HG02885 (cell line): ENCODE measurements around the gene MTMR2.

Source experiments
- ATAC-seq: cut with Tn5 transposase; IDR thresholded peaks from one replicate; pipeline ENCODE4 v1.9.1; 2021; ENCODE audit warnings: mild to moderate bottlenecking; ENCODE audit not compliant: unreplicated experiment, poor library complexity

The MTMR2 gene

GRCh38 chr11:95923728-95924413 is at the start of gene MTMR2:
Gene MTMR2, minus strand, starts transcription at chr11:95924107. Its CDS starts 153 bp downstream, at chr11:95923954.
- ATAC-seq: peak; percentile 100

- no peak for ATAC-seq
These were observed 48.2 kb upstream of the MTMR2 start for GRCh38 chr11:95972060-95972459.

- ATAC-seq: no peak
These were observed 44.7 kb upstream of the MTMR2 start for GRCh38 chr11:95968585-95968984.

GRCh38 chr11:95964281-95964680 is 40.4 kb upstream of the MTMR2 start:
- ATAC-seq: no peak

GRCh38 chr11:95961758-95962157 is 37.9 kb upstream of the MTMR2 start:
- ATAC-seq: no peak

- no peak for ATAC-seq
These were observed 27.0 kb upstream of the MTMR2 start for GRCh38 chr11:95950905-95951304.

DNA sequence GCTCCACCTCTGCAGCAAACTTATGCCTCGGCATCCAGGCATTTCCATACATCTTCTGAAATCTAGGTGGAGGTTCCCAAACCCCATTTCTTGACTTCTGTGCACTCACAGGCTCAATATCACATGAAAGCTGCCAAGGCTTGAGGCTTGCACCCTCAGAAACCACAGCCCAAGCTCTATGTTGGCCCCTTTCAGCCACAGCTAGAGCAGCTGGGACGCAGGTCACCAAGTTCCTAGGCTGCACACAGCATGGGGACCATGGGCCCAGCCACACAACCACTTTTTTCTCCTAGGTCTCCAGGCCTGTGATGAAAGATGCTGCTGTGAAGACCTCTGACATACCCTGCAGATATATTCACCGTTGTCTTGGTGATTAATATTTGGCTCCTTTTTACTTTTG is 24.7 kb upstream of the MTMR2 start:
- no peak for ATAC-seq

DNA sequence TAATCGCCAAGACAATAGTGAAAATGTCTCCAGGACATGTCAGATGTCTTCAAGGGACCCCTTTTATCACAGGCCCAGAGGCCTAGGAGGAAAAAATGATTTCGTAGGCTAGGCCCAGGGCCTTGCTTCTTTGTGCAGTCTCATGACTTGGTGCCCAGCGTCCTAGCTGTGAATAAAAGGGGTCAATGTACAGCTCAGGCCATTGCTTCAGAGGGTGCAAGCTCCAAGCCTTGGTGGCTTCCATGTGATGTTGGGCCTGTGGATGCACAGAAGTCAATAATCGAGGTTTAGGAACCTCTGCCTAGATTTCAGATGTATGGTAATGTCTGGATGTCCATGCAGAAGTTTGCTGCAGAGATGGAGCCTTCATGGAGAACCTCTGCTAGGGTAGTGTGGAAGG is 20.7 kb upstream of the MTMR2 start:
- no peak for ATAC-seq

DNA sequence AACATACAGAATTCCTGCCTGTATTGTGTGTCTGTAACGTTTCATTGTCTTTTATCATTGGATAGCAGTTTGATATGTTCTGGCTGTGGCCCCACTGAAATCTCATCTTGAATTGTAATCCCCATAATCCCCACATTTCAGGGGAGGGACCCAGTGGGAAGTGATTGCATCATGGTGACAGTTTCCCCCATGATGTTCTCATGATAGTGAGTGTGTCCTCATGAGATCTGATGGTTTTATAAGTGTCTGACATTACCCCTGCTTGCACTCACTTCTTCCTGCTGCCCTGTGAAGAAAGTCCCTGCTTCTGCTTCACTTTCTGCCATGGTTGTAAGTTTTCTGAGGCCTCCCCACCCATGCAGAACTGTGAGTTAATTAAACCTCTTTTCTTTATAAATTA is 19.6 kb upstream of the MTMR2 start:
- ATAC-seq: no peak

DNA sequence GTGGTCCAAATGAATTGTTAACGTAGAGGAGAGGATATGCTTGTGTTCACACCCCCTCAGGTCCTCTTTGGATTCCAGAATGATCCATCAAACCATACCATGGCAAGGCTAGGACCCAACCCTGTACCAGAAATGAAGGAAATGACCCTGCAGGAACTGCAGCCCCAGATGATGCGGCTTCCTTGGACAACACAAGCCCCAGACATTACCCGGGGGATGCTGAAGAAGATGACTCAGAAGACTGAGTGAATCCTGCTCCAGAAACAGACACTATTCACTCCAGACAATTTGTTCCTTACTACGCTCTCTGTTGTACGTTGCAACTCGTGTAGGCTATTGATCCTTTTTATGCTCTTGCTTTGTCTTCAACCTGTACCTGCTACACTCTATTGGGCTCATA is 15.2 kb upstream of the MTMR2 start:
- ATAC-seq: no peak

DNA sequence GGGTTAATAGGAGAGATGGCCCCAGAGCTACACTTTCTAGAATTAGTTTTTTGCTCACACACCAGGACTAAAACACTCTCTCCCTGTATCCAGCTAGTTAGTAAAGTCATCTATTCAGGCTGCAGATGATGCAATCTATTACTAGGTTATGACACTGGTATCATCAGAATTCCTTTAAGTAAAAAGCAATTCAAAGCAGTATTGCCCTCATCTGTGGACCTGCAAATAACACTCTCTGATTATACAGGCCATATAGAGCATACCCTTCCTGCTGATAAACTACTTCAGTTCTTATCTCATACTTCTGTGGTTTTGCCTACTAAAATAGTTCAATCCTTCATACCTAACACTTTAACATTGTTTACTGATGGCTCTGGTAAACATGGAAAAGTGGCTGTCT is 13.5 kb upstream of the MTMR2 start:
- ATAC-seq: no peak

- no peak for ATAC-seq
These were observed 9.7 kb upstream of the MTMR2 start for GRCh38 chr11:95933594-95933993.

GRCh38 chr11:95931916-95932315 is 8.0 kb upstream of the MTMR2 start:
- no peak for ATAC-seq

DNA sequence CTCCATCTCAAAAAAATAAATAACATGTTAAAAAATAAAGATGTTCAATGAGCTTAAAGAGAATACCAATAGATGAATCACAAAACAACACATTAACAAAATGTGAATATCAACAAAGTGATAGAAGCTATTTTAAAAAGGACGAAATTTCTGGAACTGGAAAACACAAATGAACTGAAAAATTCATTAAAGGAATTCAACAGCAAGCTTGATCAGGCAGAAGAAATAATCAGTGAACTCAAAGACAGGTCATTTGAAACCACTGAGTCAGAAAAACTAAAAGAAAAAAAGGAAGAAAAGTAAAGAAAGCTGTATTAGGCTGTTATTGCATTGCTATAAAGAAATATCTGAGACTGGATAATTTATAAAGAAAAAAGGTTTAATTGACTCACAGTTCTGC is 7.0 kb upstream of the MTMR2 start:
- no peak for ATAC-seq

DNA sequence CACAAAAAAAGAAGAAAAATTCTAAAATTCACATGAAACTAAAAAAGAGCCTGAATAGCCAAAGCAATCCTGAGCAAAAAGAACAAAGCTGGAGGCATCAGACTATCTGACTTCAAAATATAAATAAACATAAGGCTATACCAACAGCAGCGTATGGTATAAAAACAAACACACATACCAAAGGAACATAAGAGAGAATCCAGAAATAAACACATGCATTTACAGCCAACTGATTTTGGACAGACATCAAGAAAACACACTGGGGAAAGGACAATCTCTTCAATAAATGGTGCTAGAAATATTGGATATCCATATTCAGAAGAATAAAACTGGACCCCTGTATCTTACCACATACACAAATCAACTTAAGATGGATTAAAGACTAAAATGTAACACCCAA is 2.8 kb upstream of the MTMR2 start:
- no peak for ATAC-seq

DNA sequence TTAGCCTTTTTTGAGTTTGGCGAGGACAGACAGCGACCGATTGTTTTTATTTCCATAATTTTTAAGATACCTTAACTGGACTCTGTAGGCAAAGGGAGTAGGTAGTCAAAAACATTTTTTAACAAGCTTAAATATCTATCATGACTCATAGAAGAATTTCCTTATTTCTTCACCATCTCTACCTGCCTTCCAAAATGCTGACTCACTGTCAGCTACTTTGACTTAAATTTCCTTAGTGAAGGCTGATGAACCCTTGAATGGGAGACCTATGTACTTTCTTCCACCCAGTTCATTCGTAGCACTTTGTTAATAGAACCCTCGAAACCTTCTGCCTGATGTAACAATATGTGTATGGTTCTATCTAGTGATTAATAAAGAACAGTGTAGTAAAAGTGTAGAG is 1.1 kb upstream of the MTMR2 start:
- no peak for ATAC-seq

GRCh38 chr11:95924414-95924760 is 480 bp upstream of the MTMR2 start:
- no peak for ATAC-seq

DNA sequence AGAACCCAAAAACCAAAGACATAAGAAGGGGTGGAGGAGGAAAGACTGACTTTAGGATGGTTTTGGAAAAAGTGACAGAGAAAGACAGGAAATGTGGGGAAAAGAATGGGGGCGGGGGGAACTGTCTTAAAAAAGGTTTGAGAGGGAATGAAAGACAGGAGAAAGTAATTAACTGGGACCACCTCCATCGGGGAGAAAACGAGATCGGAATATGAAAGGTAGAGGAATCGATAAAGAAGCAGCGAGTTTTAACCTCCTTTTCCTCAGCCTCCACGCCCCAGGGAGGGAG is 524 bp downstream of the MTMR2 start:
- no peak for ATAC-seq

GRCh38 chr11:95922536-95923438 is 1.1 kb downstream of the MTMR2 start:
- ATAC-seq: no peak

DNA sequence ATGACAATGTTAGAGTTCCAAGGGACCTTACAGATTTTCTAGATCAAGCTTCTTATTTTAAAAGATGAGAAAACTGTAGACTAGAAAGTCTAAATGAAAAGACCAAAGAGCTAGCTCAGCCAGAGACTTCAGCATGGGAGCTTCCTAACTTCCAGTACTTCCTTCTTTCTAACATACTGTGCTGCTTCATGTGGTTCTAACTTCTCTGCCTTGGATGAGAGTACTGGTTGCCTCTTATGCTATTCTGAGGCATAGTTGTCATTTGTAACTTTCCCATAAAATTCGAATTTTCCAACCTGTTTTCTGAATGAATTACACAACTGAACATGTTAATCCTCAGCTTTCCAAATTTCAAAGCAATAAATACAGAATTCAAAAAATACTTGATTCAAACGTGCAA is 1.8 kb downstream of the MTMR2 start:
- no peak for ATAC-seq

- ATAC-seq: no peak
These were observed 3.3 kb downstream of the MTMR2 start for GRCh38 chr11:95920460-95921105.

- ATAC-seq: no peak
These were observed 4.4 kb downstream of the MTMR2 start for GRCh38 chr11:95919514-95919913.
